Skin of body (tissue), 2 donors: ENCODE measurements around the gene SEMA3B. TPM values are rescaled to one million over a fixed set of nuclear protein-coding genes. Genes with fewer than 3 reads are reported as not detected.
"Not testable (repeated sequence)": the region's sequence is repeated elsewhere in the genome, so short reads cannot be mapped to it uniquely, and the experiment has no call there.

Source experiments
- DNase-seq: peaks from one replicate; lab custom pipeline; 2025; lab: John Stamatoyannopoulos, UW
- total RNA-seq: library from RNA; depleted of rRNA; stranded (reverse); fragments of >200 nt; gene quantifications from one replicate; pipeline ENCODE4 v1.2.3, GENCODE V29; 2014

The SEMA3B gene
- total RNA-seq, 1 donor from 2014 or later = 21.8 TPM

DNA sequence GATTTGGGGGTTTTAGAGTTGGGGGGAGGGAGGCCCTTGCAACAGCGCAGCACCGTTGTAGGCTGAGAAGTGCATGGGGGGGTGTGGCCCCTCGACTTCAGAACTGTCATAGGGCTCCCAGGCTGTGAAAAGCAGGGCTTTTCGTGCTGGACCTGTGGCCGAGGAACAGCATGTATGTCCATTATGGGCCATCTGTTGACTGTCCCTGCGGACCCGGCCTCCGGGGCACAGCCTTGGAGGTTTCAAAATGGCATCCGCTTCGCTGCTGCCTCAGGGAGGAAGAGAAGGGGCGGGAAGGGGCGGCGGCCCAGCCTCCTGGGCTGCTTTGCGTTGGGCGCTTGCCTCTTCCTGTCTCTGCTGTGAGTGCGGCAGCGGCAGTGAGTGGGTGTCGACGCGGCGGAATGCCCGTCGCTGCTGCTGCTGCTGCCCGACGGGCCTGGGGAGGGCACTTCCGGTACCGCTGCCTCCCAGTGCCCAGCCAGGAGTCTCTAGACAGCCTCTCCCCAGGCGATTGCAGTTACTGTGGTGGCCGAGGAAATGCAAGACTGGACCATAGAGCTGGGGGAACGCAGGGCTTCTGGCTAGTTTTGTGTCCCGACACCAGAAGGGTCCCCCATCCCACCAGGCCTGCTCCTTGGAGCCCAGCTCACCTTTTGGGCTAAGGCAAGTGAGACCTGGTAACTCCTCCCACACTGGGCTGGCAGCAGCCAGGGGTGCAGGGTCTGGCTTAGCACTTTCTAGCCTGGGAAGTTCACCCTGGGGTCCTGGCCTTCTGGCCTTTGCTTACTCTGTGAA is 31.0 kb upstream of the SEMA3B start:
- DNase-seq = peak; percentile 70

DNA sequence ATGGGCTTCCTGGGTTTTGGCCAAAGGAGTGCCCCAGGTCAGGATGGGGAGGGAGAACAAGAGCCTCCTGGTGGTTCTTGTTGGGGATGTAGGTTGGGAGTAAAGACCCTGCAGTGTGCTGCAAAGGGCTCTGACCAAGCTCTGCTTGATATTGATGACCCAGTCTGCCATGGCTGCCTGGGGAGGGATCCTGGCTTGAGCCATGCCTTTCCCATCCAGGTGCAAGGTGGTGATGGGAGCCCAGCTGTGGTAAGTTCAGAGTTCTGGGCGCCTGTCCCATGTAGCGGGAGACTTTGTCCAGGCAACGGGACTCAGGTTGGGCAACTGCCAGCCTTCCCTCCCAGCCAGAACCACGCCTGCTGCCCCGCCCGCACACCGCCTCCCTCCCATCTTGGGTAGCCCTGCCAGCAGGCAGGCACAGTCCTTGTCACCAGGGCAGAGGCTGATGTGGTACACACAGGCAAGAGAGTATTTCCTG is 30.4 kb upstream of the SEMA3B start:
- no peak for DNase-seq

DNA sequence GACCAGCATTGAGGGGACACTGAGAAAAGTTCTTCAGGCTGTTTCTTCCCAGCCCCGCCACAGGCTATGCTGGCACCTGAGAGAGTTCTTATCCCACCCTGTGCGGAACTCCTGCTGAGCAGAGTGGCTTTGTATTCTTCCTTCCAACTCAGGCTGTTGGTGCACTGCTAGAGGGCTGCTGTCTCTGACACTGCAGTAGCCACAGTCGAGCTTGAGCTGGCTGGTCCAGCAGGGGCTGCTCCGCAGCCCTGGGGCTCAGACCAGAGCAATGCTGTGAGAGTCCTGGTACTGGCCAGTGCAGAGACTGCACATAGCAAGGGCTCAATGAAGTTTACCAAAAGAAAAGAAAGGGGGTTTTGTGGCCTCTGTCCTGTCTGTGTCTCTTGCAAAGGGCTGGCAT is 29.3 kb upstream of the SEMA3B start:
- no peak for DNase-seq

GRCh38 chr3:50241163-50241562 is 27.8 kb upstream of the SEMA3B start:
- DNase-seq = no peak

- DNase-seq = no peak
These were observed 27.1 kb upstream of the SEMA3B start for GRCh38 chr3:50241713-50242380.

GRCh38 chr3:50242381-50242770 is 26.6 kb upstream of the SEMA3B start:
- DNase-seq = no peak

GRCh38 chr3:50242851-50243542 is 25.9 kb upstream of the SEMA3B start:
- DNase-seq = peak; percentile 22

GRCh38 chr3:50243543-50243895 is 25.4 kb upstream of the SEMA3B start:
- no peak for DNase-seq

DNA sequence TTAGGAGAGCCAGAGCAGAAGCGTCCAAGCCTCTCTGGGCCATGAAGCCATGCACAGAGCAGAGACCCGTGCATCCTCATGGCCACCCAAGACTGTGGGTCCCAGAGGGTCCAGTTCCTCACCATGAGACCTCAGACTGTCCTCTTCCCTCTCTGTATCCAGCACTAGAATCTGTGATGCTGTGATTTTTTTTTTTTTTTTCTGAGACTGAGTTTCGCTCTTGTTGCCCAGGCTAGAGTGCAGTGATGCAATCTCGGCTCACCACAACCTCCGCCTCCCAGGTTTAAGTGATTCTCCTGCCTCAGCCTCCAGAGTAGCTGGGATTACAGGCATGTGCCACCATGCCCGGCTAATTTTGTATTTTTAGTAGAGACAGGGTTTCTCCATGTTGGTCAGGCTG is 24.1 kb upstream of the SEMA3B start:
- not testable (repeated sequence) for DNase-seq

- DNase-seq = no peak
These were observed 23.6 kb upstream of the SEMA3B start for GRCh38 chr3:50245251-50245745.

DNA sequence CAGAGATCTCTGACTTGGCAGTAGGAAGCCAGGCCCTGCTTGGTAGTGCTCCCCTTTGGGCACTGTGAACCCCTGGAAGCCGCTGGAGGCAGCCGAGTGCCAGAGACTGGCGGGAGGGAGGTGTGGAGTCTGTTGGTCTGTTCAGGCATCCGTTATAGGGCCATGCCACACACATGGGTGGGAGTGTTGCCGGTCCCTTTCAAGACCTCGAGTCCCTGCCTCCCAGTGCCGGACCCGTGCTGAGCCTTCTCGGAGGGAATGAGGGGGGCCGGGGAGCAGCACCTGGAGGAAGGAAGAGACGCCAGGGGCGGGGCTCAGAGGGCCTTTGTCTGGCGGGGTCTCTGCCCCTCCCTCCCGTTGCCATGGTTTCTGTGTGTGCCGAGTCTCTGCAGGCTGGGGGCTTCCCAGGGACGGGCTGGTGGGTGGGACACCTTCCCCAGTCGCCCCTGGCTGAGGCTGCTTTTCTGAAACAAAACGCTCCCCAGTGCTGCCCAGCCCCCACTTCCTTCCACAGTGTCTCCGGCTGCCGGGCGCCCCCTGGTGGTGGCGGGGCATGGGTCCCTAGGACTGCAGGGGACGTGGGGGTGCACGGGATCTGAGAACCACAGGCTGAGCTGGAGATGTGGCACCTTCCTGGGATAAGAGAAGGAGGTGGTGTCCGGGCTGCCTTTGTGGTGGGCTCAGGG is 23.0 kb upstream of the SEMA3B start:
- DNase-seq = peak; percentile 66

- peak; percentile 65 for DNase-seq
These were observed 22.4 kb upstream of the SEMA3B start for GRCh38 chr3:50246517-50246954.

DNA sequence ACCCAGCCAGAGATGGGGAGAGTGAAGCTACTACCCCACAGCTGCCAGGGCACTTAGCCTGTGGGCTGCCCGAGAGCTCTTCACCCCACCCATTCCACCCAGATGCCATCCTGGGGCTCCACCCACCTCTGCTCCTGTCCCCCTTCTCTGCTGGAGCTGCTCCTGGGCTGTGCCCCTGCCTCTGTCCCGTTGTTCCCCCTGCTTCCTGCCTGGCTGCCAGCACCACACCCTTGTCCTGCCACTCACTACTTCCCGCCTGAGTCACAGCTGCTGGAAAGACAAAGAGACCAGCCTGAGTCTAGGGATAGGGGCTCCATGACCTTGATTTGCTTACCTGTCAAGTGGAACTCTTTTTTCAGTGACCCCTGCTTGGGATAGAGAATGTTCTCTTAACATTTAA is 20.6 kb upstream of the SEMA3B start:
- DNase-seq = no peak

DNA sequence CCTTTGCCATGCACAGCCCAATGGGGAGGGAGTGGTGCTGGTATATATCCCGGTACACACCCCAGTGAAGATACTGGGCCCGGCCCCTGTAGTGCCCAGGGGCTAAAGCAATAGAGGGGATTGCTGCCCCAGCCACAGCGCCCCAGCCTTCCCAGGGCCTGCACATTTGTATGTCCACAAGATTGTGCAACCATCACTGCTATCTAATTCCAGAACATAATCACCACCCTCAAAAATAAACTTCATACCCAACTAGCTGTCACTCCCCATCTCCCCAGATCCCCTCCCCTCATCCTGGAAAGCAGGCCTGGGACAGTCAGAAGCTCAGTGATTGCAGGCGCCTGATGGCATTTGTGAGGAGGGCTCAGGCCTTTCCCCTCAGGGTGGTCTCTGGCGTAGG is 19.5 kb upstream of the SEMA3B start:
- DNase-seq = no peak

GRCh38 chr3:50250514-50250913 is 18.4 kb upstream of the SEMA3B start:
- no peak for DNase-seq

GRCh38 chr3:50251220-50251619 is 17.7 kb upstream of the SEMA3B start:
- DNase-seq = no peak

DNA sequence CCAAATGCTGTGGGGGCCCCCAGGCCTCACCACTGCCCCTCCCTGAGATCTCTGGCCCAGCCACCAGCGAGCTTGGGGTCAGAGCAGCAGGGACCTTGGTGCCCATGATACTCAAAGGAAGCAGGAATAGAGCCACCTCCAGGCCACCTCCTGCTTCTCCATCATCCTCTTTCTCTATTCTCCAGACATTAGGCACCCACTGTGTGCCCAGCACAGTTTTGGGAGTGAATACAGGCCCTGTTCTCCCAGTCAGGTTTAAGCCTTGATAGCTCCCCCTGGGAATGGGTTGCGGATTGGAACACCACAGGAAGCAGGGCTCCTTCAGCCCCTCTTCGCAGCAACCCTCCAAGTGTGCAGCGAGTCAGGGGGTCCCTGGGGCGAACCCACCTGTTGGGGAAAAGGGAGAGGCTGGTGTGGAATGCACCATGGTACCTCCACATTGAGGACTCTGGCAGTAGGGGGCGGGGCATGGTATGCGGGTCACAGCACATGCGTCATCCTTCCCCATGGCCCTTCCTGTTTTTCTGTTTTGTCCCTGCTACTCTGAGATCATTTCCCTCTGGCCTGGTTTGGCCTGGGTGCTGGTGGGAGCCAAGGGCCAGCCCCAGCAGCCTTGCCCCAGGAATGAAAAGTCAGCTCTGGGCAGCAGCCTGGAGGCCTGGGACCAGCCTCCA is 14.2 kb upstream of the SEMA3B start:
- peak; percentile 22 for DNase-seq

- DNase-seq = no peak
These were observed 13.7 kb upstream of the SEMA3B start for GRCh38 chr3:50255251-50255615.

- DNase-seq = no peak
These were observed 11.7 kb upstream of the SEMA3B start for GRCh38 chr3:50256978-50257890.
